ENCODE results near the gene SLC17A1.

- TF ChIP-seq CTCF (IDR thresholded peaks at IDR 0.05) (no peak), POLR2A (IDR thresholded peaks at IDR 0.05) (no peak), POLR2AphosphoS5 (IDR thresholded peaks at IDR 0.05) (no peak)
These were observed 3.8 kb upstream of the SLC17A1 start for GRCh38 chr6:25835442-25836283.
